Calu3 (cell line): ENCODE data around the gene MYO9B. TPM values are rescaled to one million over a fixed set of nuclear protein-coding genes. Genes with fewer than 3 reads are reported as not detected.
A peak's percentile ranks its signal among the peaks of the same experiment; 100 is the strongest.

Source experiments
- BruUV-seq: library from RNA; stranded (reverse); fragments of 400-500 nt; replicated peaks from 2 replicates; lab custom pipeline; 2021; lab: Mats Ljungman, UMichigan
- CTCF ChIA-PET: fragments of 300-600 bp; sonication (Branson Sonifier 250); formaldehyde crosslinking; loops from one replicate; lab custom pipeline; 2022; ENCODE audit warnings: antibody characterized with exemption; lab: Charles Lee
- DNase-seq: peaks from one replicate; pipeline ENCODE4 v3.0.0; 2022
- H3K27ac Mint-ChIP-seq: one replicate; pipeline ENCODE4 v1.8.0; 2022; ENCODE audit warnings: mixed read lengths; ENCODE audit not compliant: unreplicated experiment
- H3K27me3 Mint-ChIP-seq: one replicate; pipeline ENCODE4 v1.8.0; 2022; ENCODE audit warnings: mixed read lengths; ENCODE audit not compliant: unreplicated experiment
- H3K36me3 Mint-ChIP-seq: one replicate; pipeline ENCODE4 v1.8.0; 2022; ENCODE audit warnings: mild to moderate bottlenecking, moderate library complexity, mixed read lengths; ENCODE audit not compliant: insufficient read depth, unreplicated experiment
- H3K4me1 Mint-ChIP-seq: one replicate; pipeline ENCODE4 v1.8.0; 2022; ENCODE audit warnings: mild to moderate bottlenecking, low read depth, mixed read lengths; ENCODE audit not compliant: unreplicated experiment
- H3K4me3 Mint-ChIP-seq: one replicate; pipeline ENCODE4 v1.8.0; 2022; ENCODE audit warnings: mild to moderate bottlenecking, low read depth, moderate library complexity, mixed read lengths; ENCODE audit not compliant: unreplicated experiment
- H3K9me3 Mint-ChIP-seq: one replicate; pipeline ENCODE4 v1.8.0; 2022; ENCODE audit warnings: low read depth, mixed read lengths; ENCODE audit not compliant: unreplicated experiment
- intact Hi-C: fragments of 100-400 bp; cut with micrococcal nuclease; formaldehyde crosslinking; loops from one replicate; pipeline ENCODE4 v1.10.0; 2022; ENCODE audit not compliant: unreplicated experiment
- total RNA-seq: library from RNA; stranded (reverse); gene quantifications from 2 replicates; pipeline ENCODE4 v1.2.3, GENCODE V29; 2022
- TF ChIP-seq, protein P1 (sequence below): fragments of 200-600 bp; IDR thresholded peaks from one replicate; pipeline ENCODE4 v1.8.0; 2022; ENCODE audit warnings: antibody characterized with exemption; ENCODE audit not compliant: unreplicated experiment

The MYO9B gene
- total RNA-seq, 1 experiment from 2014 or later, result 38.4 TPM

DNA sequence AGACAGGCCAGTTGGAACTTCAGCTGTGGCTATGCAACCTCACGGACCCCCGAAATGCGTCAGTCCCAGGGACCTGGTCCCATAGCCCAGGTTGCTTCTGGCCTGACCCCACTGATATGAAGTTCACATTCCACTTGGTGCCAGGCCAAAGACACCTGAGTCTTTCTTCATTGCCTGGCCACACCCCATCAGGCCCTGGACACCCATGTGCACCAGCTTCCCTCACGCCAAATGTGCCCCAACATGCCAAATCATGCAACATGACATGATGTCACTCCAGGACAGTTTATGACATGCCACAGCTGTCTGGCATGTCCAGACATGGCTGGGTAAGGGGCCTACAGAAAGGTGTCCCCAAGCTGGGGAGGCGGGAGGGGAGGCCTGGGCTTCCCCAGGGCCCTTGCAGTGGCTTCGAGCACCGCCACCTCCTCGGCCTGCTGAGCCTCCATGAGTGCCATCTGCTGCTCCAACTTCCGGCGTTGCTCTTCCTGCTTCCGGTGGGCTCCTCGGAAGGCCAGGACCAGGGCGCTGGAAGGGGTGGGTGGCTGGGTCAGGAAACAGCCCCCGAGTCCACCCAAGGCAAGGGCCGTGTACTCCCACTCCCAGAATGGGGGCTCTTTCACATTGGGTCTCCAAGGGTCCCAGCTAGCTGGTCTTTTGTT lies 174.4 kb downstream of the MYO9B start:
- TF ChIP-seq, protein P1, sequence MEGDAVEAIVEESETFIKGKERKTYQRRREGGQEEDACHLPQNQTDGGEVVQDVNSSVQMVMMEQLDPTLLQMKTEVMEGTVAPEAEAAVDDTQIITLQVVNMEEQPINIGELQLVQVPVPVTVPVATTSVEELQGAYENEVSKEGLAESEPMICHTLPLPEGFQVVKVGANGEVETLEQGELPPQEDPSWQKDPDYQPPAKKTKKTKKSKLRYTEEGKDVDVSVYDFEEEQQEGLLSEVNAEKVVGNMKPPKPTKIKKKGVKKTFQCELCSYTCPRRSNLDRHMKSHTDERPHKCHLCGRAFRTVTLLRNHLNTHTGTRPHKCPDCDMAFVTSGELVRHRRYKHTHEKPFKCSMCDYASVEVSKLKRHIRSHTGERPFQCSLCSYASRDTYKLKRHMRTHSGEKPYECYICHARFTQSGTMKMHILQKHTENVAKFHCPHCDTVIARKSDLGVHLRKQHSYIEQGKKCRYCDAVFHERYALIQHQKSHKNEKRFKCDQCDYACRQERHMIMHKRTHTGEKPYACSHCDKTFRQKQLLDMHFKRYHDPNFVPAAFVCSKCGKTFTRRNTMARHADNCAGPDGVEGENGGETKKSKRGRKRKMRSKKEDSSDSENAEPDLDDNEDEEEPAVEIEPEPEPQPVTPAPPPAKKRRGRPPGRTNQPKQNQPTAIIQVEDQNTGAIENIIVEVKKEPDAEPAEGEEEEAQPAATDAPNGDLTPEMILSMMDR, result no peak
- no TSS peak for BruUV-seq
- Mint-ChIP-seq H3K36me3 (peaks cover 14% of the 10 kb centered on the region), H3K27me3 (no peaks in the 10 kb centered on the region), H3K27ac (no peak overlapping the region), H3K4me1 (peaks cover 41% of the 10 kb centered on the region), H3K4me3 (no peak overlapping the region), H3K9me3 (no peaks in the 10 kb centered on the region)
- intact Hi-C loops, result no loop called here
- DNase-seq, result no peak
- CTCF ChIA-PET, result no interaction called here

DNA sequence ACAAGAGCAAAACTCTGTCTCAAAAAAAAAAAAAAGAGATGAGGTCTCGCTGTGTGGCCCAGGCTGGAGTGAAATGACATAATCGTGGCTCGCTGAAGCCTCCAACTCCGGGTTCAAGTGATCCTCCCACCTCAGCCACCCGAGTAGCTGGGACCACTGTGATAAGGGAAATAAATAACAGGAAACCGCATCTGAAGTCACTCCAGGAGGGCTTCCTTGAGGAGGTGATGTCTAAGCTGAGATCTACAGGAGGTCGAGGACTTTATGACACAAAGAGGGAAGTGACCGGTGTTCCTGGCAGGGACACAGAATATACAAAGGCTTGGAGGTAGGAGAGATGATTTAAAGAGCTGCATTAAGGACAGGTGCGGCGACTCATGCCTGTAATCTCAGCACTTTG lies 179.1 kb downstream of the MYO9B start:
- no peaks in the 10 kb centered on the region for H3K27me3 Mint-ChIP-seq
- intact Hi-C loops, result no loop called here
- TF ChIP-seq, protein P1, result no peak
- H3K4me1 Mint-ChIP-seq, result peaks cover 11% of the 10 kb centered on the region
- H3K27ac Mint-ChIP-seq, result no peak overlapping the region
- H3K9me3 Mint-ChIP-seq, result no peaks in the 10 kb centered on the region
- CTCF ChIA-PET, result interaction anchor here (0.7 kb wide), 1 partner anchor 1009 kb away, joined by 4 read pairs; no protein-coding TSS in a partner anchor
- BruUV-seq, result no TSS peak
- no peak for DNase-seq
- no peaks in the 10 kb centered on the region for H3K36me3 Mint-ChIP-seq
- H3K4me3 Mint-ChIP-seq, result no peak overlapping the region

DNA sequence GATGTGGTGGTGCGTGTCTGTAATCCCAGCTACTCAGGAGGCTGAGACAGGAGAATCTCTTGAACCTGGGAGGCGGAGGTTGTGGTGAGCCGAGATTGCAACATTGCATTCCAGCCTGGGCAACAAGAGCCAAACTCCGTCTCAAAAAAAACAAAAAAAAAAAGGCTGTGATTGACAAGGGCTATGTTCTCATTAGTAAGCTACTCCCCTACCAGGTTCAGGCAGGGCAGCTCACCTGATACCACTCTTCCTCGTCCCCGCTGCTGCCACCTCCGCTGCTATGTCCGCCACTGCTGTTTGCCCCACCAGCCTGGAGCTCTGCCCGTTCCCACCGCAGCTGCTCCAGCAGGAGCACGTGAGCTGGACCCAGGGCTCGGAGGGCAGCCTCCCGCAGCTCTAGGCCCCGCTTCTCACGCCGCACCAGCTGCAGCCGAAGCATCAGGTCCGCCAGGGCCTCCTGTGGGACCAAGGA lies 179.6 kb downstream of the MYO9B start:
- DNase-seq, result peak; percentile 40
- intact Hi-C loops, result no loop called here
- no peaks in the 10 kb centered on the region for H3K9me3 Mint-ChIP-seq
- no peaks in the 10 kb centered on the region for H3K36me3 Mint-ChIP-seq
- CTCF ChIA-PET, result interaction anchor here (0.7 kb wide), 1 partner anchor 1010 kb away, joined by 4 read pairs; no protein-coding TSS in a partner anchor
- H3K4me3 Mint-ChIP-seq, result no peak overlapping the region
- TF ChIP-seq, protein P1, result no peak
- BruUV-seq, result no TSS peak
- peaks cover 8% of the 10 kb centered on the region for H3K4me1 Mint-ChIP-seq
- H3K27ac Mint-ChIP-seq, result peak overlapping the region; percentile 42
- H3K27me3 Mint-ChIP-seq, result no peaks in the 10 kb centered on the region

DNA sequence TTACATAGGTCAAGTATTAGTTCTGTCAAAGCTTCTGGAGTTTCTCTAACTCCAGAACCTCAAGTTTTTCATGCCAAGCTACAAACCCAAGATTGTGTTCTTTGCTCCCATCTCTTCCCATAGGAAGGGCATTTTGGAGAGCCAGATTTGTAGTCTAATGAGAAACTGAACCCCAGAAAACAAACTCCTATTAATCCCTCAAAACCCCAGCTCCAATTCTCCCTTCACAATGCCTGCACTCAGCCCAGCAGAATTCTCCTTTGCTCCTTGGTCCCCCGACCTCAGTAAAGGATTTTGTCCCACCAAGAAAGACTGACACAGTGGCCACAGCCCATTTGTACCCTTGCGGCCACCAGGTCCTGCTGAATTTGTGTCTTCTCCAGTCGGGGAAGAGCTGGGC lies 180.6 kb downstream of the MYO9B start:
- Mint-ChIP-seq H3K27ac (no peak overlapping the region), H3K27me3 (no peaks in the 10 kb centered on the region), H3K4me1 (peaks cover 16% of the 10 kb centered on the region), H3K4me3 (no peak overlapping the region), H3K36me3 (no peaks in the 10 kb centered on the region), H3K9me3 (no peaks in the 10 kb centered on the region)
- CTCF ChIA-PET, result interaction anchor here (0.6 kb wide), 1 partner anchor 52 kb away, joined by 4 read pairs; no protein-coding TSS in a partner anchor
- BruUV-seq, result no TSS peak
- TF ChIP-seq, protein P1, result no peak
- intact Hi-C loops, result no loop called here
- DNase-seq, result no peak
